ENCODE data around the gene SLC18A2. TPM values are rescaled to one million over a fixed set of nuclear protein-coding genes. Genes with fewer than 3 reads are reported as not detected.
"Not testable (repeated sequence)": the region's sequence is repeated elsewhere in the genome, so short reads cannot be mapped to it uniquely, and the experiment has no call there.

Gene SLC18A2
- total and polyA plus RNA-seq, 5 donors from 2014 or later: 0.09 to 0.25 (median 0.15) TPM; not detected in 1

DNA sequence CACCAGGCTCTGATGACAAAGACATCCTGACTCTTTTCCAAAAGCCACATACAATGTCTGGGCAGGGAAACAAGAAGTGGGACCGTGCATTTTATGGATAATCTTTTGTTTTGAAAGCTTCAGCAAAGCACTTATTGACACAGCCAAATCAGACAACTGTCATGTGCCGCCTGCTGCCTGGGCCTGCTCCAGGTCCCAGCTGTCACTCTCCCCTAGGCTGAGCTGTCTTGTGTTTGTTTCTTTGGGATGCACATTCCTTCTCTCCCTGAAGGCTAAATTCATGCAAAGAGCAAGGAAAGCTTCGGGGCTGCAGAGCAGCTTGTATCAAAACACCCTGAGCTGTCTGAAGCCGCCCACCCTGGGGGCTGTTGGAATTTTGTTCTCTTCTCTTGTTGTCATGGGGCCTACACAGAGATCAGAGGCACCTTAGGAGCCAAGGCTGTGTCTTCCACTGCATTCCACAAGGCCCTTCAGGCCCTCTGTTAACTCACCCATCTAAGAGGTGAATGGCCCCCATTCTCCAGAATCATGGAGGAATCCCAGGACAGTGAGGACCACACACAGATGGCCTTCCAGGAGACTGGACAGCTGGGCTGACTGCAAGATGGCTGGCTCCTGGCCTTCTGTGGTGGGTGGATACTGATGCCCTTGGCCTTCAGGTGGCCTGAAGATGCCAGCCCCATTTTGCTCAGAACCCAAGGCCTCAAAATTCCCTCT lies 17.8 kb upstream of the SLC18A2 start:
- no peak for DNase-seq
- no peak overlapping the region for H3K27ac Mint-ChIP-seq
- H3K36me3 Mint-ChIP-seq: no peaks in the 10 kb centered on the region
- peaks cover 9% of the 10 kb centered on the region for H3K27me3 Mint-ChIP-seq
- H3K4me1 Mint-ChIP-seq: no peaks in the 10 kb centered on the region
- Histone ChIP-seq H3K27ac (ENCODE audit: insufficient read depth, low read length, poor library complexity, severe bottlenecking) (no peak overlapping the region), H3K27me3 (ENCODE audit: control insufficient read depth, insufficient read depth, low read length) (peaks cover 2% of the 10 kb centered on the region), H3K9me3 (ENCODE audit: control insufficient read depth in 2 of 2, low read length in 2 of 2) (no peaks in the 10 kb centered on the region), H3K4me3 (ENCODE audit: low read depth, low read length) (no peak overlapping the region), H3K36me3 (ENCODE audit: control insufficient read depth, insufficient read depth, low read length) (no peaks in the 10 kb centered on the region), H3K4me1 (ENCODE audit: control insufficient read depth, insufficient read depth, low read length, poor library complexity, severe bottlenecking) (no peaks in the 10 kb centered on the region)
- no peak for ATAC-seq (ENCODE audit: low read depth in 2 of 2)
- H3K4me3 Mint-ChIP-seq: no peak overlapping the region
- no peaks in the 10 kb centered on the region for H3K9me3 Mint-ChIP-seq

DNA sequence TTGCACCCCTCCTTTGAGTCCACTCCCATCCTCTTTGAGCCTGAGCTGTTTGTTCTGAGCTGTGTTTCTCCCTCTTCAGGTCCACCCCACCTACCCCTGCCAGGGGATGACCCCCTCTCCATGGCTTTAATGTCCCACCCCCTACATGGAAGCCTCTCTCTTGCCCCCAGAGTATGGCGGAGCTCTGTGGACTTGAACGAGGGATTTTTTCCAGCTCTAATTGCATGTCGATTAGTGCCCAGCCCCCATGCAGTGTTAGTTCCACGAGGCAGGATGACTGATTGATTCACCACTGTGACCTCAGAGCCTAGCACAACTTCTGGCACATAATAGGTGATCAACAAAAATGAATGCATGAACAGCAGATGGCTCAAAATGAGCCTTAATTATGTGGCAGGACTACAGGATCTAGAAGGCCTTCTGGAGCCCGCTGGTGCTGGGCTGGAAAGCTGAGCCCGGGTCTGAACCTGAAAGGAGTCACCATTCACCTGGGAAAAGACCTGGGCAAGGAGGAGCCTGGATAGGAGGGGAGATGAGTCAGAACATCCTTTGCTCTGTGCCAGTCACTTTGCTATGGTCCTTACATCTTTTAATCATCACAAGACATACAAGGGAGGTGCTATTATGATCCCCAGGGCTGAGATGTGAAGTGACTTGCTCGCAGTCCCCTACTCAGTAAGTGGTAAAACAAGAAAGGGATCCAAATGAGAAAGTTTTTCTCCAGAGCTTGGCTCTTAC lies 17.1 kb upstream of the SLC18A2 start:
- Mint-ChIP-seq H3K9me3 (no peaks in the 10 kb centered on the region), H3K4me1 (no peaks in the 10 kb centered on the region), H3K4me3 (no peak overlapping the region), H3K27ac (no peak overlapping the region), H3K36me3 (no peaks in the 10 kb centered on the region), H3K27me3 (peaks cover 9% of the 10 kb centered on the region)
- no peaks in the 10 kb centered on the region for H3K36me3 ChIP-seq (ENCODE audit: control insufficient read depth, insufficient read depth, low read length)
- no peak for DNase-seq
- peaks cover 2% of the 10 kb centered on the region for H3K27me3 ChIP-seq (ENCODE audit: control insufficient read depth, insufficient read depth, low read length)
- H3K27ac ChIP-seq (ENCODE audit: insufficient read depth, low read length, poor library complexity, severe bottlenecking): no peak overlapping the region
- no peaks in the 10 kb centered on the region for H3K9me3 ChIP-seq (ENCODE audit: control insufficient read depth in 2 of 2, low read length in 2 of 2)
- H3K4me3 ChIP-seq (ENCODE audit: low read depth, low read length): no peak overlapping the region
- no peak for ATAC-seq (ENCODE audit: low read depth in 2 of 2)
- H3K4me1 ChIP-seq (ENCODE audit: control insufficient read depth, insufficient read depth, low read length, poor library complexity, severe bottlenecking): no peaks in the 10 kb centered on the region

DNA sequence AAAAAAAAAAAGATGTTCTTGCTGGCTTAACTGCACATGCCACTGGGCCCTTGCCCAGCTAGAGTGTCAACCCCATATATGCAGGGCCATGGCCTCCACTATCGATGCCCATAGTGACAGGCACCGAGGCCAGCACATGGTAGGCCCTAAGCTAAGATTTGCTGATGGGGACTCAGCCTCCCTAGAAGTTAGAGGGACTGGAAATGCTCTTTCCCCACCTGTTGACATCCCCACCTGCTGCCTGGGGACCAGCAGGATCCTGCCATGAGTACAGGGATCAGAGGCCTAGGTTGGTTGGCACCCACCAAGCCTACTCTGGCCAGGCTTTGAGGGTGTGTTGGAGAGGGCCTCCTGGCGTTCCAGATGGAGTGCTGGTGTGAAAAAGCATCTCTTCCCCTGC lies 16.0 kb upstream of the SLC18A2 start:
- Mint-ChIP-seq H3K9me3 (peaks cover 0 to 2% (median 0%) of the 10 kb centered on the region in 7 donors), H3K27ac (no peak overlapping the region), H3K4me3 (no peak overlapping the region), H3K27me3 (peaks cover 9% of the 10 kb centered on the region), H3K36me3 (no peaks in the 10 kb centered on the region), H3K4me1 (no peaks in the 10 kb centered on the region)
- Histone ChIP-seq H3K4me3 (ENCODE audit: low read depth, low read length) (no peak overlapping the region), H3K4me1 (ENCODE audit: control insufficient read depth, insufficient read depth, low read length, poor library complexity, severe bottlenecking) (no peaks in the 10 kb centered on the region), H3K36me3 (ENCODE audit: control insufficient read depth, insufficient read depth, low read length) (no peaks in the 10 kb centered on the region), H3K27ac (ENCODE audit: insufficient read depth, low read length, poor library complexity, severe bottlenecking) (no peak overlapping the region), H3K9me3 (ENCODE audit: control insufficient read depth in 2 of 2, low read length in 2 of 2) (no peaks in the 10 kb centered on the region), H3K27me3 (ENCODE audit: control insufficient read depth, insufficient read depth, low read length) (peaks cover 2% of the 10 kb centered on the region)
- no peak for DNase-seq
- no peak for ATAC-seq (ENCODE audit: low read depth in 2 of 2)

DNA sequence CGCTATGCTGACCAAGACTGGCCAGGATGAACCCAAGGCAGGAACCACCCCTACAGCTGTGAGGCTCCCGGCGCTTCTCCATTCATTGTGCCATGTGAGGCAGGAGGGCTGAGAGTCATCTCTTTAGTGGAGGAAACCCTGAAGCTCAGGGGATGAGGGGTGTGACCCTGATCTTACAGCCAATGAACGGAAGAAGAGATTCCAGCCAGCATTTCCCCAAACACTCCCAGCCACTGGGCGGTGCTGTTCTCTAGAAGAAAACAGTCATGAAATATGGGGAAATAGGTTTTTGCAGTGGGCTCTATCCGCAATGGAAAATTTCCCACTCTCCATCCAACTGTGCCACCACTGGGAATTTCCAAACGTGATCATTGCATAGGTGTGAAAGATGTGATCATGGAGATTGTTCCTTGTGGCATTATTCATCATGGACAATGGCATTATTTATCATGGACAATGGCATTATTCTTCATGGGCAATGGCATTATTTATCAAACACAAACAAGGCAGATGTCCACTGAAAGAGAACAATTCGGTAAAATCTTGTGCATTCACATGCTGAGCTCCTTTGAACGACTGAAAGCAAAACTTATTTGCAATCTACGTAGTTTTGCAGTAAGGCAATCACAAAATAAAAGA lies 14.0 kb upstream of the SLC18A2 start:
- Histone ChIP-seq H3K9me3 (ENCODE audit: control insufficient read depth in 2 of 2, low read length in 2 of 2) (no peaks in the 10 kb centered on the region), H3K4me3 (ENCODE audit: low read depth, low read length) (no peak overlapping the region), H3K36me3 (ENCODE audit: control insufficient read depth, insufficient read depth, low read length) (no peaks in the 10 kb centered on the region), H3K27ac (ENCODE audit: insufficient read depth, low read length, poor library complexity, severe bottlenecking) (no peak overlapping the region), H3K4me1 (ENCODE audit: control insufficient read depth, insufficient read depth, low read length, poor library complexity, severe bottlenecking) (no peaks in the 10 kb centered on the region), H3K27me3 (ENCODE audit: control insufficient read depth, insufficient read depth, low read length) (peaks cover 2% of the 10 kb centered on the region)
- Mint-ChIP-seq H3K27ac (no peak overlapping the region), H3K9me3 (peaks cover 0 to 2% (median 0%) of the 10 kb centered on the region in 7 donors), H3K4me1 (no peaks in the 10 kb centered on the region), H3K36me3 (no peaks in the 10 kb centered on the region), H3K4me3 (no peak overlapping the region), H3K27me3 (peaks cover 24% of the 10 kb centered on the region)
- DNase-seq (no peak), ATAC-seq (ENCODE audit: low read depth in 2 of 2) (no peak)

DNA sequence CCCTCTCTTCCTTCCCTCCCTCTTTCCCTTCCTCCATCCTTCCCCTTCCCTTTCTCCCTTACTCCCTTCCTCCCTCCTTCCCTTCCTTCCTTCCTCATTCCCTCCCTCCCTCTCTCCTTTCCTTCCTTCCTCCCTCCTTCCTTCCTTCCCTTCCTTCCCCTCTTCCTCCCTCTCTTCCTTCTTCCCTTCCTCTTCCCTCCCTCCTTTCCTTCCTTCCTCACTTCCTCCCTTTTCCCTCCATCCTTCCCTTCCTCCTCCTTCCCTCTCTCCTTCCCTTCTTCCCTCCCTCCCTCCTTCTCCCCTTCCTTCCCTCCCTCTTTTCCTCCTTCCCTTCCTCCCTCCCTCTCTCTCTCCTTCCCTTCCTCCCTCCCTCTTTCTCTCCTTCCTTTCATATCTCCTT lies 12.7 kb upstream of the SLC18A2 start:
- Histone ChIP-seq H3K27ac (ENCODE audit: insufficient read depth, low read length, poor library complexity, severe bottlenecking) (no peak overlapping the region), H3K9me3 (ENCODE audit: control insufficient read depth in 2 of 2, low read length in 2 of 2) (no peaks in the 10 kb centered on the region), H3K4me1 (ENCODE audit: control insufficient read depth, insufficient read depth, low read length, poor library complexity, severe bottlenecking) (no peaks in the 10 kb centered on the region), H3K4me3 (ENCODE audit: low read depth, low read length) (no peak overlapping the region), H3K36me3 (ENCODE audit: control insufficient read depth, insufficient read depth, low read length) (no peaks in the 10 kb centered on the region), H3K27me3 (ENCODE audit: control insufficient read depth, insufficient read depth, low read length) (peaks cover 2% of the 10 kb centered on the region)
- no peak overlapping the region for H3K4me3 Mint-ChIP-seq
- H3K36me3 Mint-ChIP-seq: no peaks in the 10 kb centered on the region
- ATAC-seq (ENCODE audit: low read depth in 2 of 2): no peak
- peaks cover 0 to 2% (median 0%) of the 10 kb centered on the region in 7 donors for H3K9me3 Mint-ChIP-seq
- no peaks in the 10 kb centered on the region for H3K4me1 Mint-ChIP-seq
- no peak for DNase-seq
- H3K27ac Mint-ChIP-seq: no peak overlapping the region
- H3K27me3 Mint-ChIP-seq: peaks cover 20% of the 10 kb centered on the region

DNA sequence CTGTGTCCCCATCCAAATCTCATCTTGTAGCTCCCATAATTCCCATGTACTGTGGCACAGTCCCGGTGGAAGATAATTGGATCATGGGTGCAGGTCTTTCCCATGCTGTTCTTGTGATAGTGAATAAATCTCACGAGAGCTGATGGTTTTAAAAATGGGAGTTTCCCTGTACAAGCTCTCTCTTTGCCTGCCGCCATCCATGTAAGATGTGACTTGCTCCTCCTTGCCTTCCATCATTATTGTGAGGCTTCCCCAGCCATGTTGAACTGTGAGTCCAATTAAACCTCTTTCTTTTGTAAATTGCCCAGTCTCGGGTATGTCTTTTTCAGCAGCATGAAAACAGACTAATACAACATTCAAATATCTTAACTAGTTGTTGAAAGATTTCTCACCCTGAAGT lies 10.8 kb upstream of the SLC18A2 start:
- H3K9me3 ChIP-seq (ENCODE audit: control insufficient read depth in 2 of 2, low read length in 2 of 2); H3K9me3 Mint-ChIP-seq; H3K36me3 Mint-ChIP-seq; DNase-seq; H3K27ac ChIP-seq (ENCODE audit: insufficient read depth, low read length, poor library complexity, severe bottlenecking); ATAC-seq (ENCODE audit: low read depth in 2 of 2); H3K27ac Mint-ChIP-seq; H3K4me1 ChIP-seq (ENCODE audit: control insufficient read depth, insufficient read depth, low read length, poor library complexity, severe bottlenecking); H3K27me3 ChIP-seq (ENCODE audit: control insufficient read depth, insufficient read depth, low read length); H3K4me1 Mint-ChIP-seq; H3K36me3 ChIP-seq (ENCODE audit: control insufficient read depth, insufficient read depth, low read length); H3K4me3 ChIP-seq (ENCODE audit: low read depth, low read length); H3K4me3 Mint-ChIP-seq: not testable (repeated sequence)
- H3K27me3 Mint-ChIP-seq: peaks cover 26% of the 10 kb centered on the region

DNA sequence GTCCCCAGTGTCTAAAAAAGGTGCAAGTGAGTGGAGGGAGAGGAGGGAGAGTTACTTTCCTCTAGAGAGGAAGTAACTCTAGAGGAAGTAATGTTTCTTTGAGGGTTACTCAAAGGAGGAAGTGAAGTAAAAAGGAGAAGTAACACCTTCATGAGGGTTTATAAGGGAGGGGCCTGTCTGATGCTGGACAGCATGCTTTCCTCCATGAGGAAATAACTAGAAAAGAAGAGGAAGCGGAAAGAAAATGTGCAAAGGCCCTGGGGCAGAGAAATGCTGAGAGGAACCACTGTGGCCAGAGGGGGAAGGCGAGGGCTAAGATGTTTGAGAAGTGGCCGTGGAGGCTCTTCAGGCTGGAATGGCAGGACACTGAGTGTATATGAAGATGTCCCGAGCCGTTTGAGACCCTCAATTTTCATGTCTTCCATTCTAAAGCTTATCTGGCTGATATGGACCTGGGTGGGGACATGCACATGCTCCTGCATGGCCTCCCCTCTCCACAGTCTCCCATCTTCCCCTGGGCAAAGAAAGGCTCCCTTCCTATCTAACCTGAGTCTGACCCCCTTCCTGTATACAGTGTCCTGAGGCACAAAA lies 3.4 kb upstream of the SLC18A2 start:
- Mint-ChIP-seq H3K4me1 (peaks cover 0 to 5% (median 3%) of the 10 kb centered on the region in 4 donors), H3K4me3 (no peak overlapping the region), H3K27ac (no peak overlapping the region), H3K27me3 (peaks cover 36% of the 10 kb centered on the region), H3K9me3 (peaks cover 0 to 6% (median 0%) of the 10 kb centered on the region in 7 donors), H3K36me3 (no peaks in the 10 kb centered on the region)
- H3K4me1 ChIP-seq (ENCODE audit: control insufficient read depth, insufficient read depth, low read length, poor library complexity, severe bottlenecking): no peaks in the 10 kb centered on the region
- H3K27me3 ChIP-seq (ENCODE audit: control insufficient read depth, insufficient read depth, low read length): no peaks in the 10 kb centered on the region
- no peaks in the 10 kb centered on the region for H3K9me3 ChIP-seq (ENCODE audit: control insufficient read depth in 2 of 2, low read length in 2 of 2)
- DNase-seq (no peak), ATAC-seq (ENCODE audit: low read depth in 2 of 2) (no peak)
- no peak overlapping the region for H3K4me3 ChIP-seq (ENCODE audit: low read depth, low read length)
- no peak overlapping the region for H3K27ac ChIP-seq (ENCODE audit: insufficient read depth, low read length, poor library complexity, severe bottlenecking)
- H3K36me3 ChIP-seq (ENCODE audit: control insufficient read depth, insufficient read depth, low read length): no peaks in the 10 kb centered on the region

Data from CD4-positive, CD25-positive, alpha-beta regulatory T cell (primary cell).